Right forelimb (tissue), 1 donor: ENCODE measurements around the gene POTEJ.
"Not testable (repeated sequence)": the region's sequence is repeated elsewhere in the genome, so short reads cannot be mapped to it uniquely, and the experiment has no call there.

ENCODE experiments used
- DNase-seq: peaks from one replicate; pipeline ENCODE4 v3.0.0-alpha.2; 2018

Gene POTEJ

DNA sequence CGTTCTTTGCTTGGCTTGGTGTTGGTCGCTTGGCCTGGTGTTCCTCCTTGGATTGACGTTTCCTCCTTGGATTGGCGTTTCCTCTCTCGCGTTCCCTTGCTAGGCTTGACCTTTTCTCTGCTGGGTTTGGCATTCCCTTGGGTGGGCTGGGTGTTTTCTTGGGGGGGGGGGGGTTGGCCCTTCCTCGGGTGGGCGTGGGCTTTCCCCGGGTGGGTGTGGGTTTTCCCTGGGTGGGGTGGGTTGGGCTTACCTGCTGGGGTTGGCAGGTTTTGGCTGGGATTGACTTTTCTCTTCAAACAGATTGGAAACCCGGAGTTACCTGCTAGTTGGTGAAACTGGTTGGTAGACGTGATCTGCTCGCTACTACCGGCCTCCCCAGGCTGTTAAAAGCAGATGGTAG lies at the start of gene POTEJ:
Gene POTEJ (plus strand): TSS at position 301 of the 400 bp plus-strand sequence. CDS start 93 bp downstream, at position 394.
- DNase-seq = not testable (repeated sequence)

DNA sequence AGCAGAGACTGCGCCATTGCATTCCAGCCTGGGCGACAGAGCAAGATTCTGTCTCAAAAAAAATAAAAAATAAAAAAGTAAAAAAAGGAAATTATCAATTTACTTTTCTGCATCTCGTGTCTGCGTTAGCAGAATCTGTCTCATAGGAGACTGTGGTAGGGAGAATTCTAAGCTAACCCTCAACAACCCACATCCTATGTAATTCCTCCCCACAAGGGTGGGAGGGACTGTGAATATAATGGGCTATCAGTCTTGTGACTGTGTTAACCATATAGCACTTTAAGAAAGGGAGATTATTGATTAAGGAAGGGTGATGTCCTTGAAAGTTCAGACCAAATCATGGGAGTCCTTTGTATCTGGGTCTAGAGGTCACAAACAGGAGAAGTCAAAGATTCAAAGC lies 45.1 kb upstream of the POTEJ start:
- DNase-seq = not testable (repeated sequence)

DNA sequence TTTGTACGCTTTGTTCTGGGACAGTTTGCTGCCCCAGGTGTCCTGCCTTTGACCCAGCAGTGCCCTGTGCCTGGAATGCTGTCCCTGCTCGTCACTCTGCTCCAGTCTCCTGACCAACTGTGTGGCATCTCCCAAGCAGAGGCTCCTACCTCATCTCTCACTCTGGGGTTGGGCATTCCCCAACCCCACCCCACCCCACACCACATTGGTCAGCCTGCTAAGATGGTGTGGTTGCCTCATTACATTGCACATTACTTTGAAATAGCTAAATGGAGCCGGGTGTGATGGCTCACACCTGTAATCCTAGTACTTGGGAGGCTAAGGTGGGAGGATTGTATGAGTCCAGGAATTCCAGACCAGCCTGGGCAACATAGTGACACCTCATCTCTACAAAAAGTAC lies 39.3 kb upstream of the POTEJ start:
- DNase-seq = not testable (repeated sequence)

DNA sequence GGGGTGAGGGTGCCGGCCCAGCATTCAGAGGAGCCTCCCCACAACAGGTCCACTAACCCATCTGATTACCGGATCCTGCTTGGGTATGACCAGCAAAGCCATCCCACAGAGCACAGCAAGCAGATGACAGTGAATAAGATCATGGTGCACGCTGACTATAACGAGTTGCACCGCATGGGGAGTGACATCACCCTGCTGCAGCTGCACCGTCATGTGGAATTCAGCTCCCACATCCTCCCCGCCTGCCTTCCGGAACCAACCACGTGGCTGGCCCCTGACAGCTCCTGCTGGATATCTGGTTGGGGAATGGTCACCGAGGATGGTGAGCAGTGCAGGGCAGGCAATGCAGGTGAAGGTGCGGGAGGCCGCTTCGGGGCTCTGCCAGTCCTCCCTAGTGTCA lies 37.0 kb upstream of the POTEJ start:
- not testable (repeated sequence) for DNase-seq

DNA sequence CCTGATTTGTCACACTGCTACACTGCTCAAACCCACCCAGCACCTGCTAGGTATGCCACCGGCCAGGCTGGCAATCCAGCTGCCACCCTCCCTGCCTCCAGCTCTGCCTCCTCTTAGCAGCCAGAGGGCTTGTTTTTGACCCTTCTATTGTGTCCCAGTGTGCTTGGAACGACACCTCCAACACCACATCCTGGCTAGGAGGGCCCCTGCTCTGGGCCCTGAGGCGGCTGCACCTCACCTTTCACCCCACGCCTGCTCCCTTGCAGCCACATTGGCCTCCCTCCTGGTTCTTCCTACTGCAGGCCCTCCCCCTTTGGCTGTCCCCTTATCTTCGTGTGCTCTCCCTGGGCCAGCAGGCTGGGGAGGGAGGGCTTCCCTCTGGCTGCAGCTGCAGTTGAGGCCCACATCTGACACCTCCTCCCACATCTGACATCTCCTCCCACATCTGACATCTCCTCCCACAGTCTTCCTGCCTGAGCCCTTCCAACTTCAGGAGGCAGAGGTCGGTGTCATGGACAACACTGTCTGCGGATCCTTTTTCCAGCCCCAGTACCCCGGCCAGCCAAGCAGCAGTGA lies 34.9 kb upstream of the POTEJ start:
- DNase-seq = not testable (repeated sequence)

DNA sequence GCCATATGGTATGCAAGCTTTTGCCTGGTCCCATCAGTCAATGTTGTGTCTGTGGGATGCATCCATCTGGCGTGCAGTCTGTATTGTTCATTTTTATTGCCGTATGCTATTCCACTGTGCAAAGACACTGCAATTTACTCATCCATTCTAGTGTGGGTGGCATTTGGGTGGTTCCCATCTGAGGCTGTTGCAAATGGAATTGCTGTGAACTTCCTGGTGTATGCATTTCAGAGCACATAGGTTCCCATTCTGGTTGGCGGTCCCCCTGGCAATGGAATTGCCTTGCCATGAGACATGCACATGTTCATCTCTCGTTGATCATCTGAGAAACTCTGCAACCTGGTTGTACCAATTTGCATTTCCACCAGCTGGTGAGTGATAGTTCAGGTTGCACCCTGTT lies 33.7 kb upstream of the POTEJ start:
- not testable (repeated sequence) for DNase-seq

DNA sequence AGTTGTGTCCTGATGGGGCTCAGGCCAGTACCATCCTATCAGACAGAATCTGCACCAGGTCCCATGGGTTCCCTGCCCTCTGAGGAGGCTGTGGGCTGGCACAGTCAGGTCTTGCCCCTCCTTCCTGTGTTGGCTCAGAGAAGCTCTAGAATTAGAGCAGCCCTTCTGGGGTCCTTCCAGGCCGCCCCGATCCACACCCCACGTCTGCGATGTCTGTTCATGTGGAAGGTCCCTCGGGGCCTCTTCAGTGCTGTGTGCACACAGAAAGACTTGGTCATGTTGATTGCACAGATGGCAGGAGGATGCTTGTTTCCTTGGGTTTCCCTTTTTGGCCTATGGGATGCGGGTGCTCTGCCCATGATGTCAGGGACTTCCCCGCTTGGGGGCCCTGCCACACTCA lies 32.1 kb upstream of the POTEJ start:
- DNase-seq = not testable (repeated sequence)

DNA sequence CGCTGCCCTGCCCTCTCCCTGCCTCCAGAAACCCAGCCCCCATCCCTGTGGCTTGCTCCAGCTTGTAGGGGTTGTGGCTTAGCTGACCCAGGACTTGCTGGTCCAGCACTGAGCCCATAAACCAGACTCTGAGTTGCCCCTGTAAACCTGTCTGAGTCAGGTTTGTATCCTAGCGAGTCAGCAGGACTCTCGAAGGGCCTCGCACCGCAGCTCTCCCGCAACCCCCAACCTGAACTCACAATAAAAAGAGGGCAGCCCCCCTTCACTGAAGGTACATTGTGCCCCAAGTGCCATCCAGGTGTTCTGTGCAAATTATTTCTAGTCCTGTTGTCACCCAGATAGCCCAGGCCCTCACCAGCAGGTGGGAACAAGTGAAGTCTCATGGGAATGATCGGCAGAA lies 29.7 kb upstream of the POTEJ start:
- not testable (repeated sequence) for DNase-seq

DNA sequence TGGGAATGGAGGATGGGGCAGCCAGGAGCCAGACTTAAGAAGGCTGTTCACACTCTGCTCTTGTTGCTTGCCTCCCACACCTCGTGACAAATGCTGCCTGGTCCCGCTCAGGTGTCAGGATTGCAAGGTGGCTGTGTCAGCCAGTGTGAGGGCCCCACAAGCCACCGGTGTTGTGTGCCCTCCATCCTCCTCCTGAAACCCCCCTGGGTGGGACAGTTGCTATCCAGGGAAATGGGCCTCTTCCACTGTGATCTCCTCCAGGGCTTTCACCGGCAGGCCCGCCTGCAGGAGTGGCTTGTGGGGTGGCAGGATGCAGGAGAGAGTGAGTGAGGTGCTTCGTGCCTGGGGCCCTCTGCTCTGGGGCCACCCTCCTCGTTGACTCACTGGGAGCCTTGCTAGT lies 28.3 kb upstream of the POTEJ start:
- DNase-seq = not testable (repeated sequence)

DNA sequence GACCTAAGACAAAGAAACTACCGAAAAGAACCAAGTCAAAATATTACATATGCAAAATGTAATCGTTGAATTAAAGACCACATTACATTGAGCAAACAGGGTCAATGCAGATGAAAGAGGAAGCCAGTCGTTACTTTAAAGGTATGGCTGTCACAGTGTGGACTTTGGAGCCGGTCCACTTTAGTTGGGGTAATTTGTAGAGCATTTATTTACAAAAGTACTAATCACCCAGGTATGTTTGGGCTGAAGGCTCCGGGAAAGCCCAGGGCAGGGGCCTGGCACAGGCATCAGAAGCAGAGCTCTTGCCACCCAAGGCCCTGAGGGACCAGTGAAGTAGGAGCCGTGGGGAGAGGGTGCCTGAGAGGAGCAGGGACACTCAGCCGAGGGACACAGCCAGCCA lies 27.7 kb upstream of the POTEJ start:
- DNase-seq = not testable (repeated sequence)

DNA sequence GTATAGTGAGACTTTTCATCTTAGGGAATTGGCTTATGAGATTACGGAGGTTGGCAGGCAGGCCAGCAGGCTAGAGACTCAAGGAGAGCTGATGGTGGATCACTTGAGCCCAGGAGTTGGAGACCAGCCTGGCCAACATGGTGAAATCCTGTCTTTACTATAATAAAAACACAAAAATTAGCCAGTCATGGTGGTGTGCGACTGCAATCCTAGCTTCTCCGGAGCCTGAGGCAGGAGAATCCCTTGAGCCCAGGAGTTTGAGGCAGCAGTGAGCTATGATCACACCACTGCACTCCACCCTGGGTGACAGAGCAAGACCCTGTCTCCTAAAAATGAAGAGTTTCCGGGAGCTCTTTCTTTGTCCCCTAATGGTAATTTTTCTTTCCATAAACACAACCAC lies 26.5 kb upstream of the POTEJ start:
- not testable (repeated sequence) for DNase-seq

DNA sequence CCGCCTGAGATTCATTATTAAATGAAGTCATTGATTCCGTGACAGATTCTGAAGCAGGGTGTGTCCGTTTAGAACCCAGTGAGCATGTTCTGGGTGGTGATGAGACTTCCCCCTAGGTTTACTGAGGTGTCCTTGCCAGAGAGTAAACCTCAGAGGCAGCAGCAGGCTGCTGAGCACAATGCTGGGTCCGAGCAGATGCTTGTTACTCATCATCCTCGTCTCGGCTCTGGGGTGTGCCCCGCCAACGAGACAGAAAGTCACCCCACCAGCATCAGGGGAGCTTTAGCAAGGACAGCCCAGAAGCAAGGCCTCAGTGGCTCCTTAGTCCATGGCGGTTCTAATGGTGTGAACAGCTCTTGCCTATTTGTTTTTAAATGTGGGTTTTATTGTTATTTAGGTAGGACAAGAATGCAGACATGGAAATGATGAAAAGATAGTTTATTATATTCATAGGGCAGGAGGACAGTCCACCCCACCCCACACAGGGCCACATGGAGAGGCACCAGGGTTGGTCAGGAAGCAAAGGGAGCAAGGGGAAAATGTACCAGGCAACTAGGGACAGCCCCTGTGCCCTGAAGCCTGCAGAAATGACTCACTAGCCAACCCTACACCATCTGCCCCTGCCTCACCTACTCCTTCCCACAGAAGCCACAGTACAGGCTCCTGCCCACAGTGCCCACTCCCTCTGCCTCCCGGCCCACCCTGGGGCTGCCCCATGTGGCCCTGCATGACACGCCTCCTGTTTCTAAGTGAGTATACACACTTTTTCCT lies 22.4 kb upstream of the POTEJ start:
- not testable (repeated sequence) for DNase-seq

DNA sequence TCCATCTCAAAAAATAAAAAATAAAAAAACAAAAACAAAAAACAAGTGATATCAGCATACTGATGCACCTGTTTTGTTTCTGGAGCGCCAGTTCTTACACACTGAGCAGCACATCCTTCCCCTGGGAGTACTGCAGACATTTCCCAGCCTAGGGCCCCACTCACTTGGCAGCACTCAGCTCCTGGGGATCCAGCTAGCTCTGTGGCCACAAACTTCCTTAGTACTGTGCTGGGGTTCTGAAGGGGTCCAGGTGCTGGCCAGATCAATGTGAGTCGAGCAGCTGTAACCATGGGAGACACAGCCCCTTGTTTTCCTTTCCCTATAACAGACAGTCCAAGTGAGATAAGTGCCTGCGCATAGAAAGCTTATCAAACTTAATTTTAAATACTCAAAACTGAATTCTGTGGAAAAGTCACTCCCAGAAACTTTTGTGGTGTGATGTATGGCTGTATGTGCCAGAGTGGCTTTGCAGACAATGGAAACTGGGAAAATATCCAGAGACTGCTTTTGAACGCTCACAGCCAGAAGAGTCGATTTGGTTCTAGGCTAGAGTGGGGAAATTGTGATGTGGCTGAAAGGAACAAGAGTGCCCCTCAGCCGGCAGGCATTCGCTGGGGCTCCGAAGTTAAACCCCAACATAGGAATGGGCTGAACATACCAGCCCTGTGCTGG lies 20.9 kb upstream of the POTEJ start:
- DNase-seq = not testable (repeated sequence)

DNA sequence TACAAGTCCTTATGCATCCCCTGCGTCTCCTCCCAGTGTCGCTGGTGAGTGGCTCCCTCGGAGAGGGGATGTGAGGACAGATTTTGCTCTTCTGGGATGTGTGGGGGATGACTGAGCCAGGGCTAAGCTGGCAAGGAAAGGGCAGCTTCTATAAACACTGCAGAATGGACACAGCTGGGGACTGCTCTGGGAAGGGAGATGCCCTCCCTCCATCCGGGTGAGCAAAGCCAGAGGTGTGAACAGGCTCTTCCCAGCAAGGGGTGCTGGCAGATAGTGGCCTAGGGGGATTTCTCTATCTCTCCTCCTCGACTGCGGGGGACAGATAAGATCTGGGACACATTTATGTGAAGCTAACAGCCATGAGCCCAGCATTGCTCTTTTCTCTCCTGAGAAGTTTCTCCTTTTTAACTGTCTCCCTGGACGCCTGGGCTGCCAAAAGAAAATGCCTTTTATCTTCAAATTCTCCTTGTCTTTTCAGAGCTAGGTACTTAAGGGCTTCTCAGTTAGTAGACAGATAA lies 20.3 kb upstream of the POTEJ start:
- DNase-seq = not testable (repeated sequence)

DNA sequence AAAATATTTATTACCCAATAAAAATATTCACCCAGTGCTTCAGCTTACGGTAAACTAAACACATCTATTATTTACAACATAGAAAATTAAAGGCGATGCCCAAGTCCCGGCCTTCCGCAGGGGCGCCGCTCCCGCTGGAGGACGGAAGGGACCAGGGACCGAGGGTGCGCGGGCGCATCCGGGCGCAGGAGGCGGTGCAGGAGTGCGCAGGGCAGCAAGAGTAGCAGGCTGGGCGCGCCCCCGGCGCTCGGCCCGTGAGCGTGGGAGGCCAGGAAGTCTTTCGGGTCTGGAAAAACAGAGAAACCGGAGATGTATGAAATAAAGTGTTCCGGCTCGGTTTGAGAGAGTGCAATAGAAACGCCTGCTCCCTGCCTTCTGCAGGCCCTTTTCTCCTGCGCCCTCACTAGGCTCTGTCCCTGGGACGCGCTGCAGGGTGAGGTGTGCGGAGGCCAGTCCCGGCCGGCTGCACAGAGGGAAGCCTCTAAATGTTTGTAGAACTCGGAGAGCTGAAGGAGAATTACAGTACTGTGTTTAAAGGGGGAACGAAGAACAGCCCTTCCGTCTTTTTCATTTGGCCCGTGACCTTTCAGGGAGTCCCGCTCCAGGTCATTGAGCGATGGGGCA lies 18.3 kb upstream of the POTEJ start:
- DNase-seq = not testable (repeated sequence)

DNA sequence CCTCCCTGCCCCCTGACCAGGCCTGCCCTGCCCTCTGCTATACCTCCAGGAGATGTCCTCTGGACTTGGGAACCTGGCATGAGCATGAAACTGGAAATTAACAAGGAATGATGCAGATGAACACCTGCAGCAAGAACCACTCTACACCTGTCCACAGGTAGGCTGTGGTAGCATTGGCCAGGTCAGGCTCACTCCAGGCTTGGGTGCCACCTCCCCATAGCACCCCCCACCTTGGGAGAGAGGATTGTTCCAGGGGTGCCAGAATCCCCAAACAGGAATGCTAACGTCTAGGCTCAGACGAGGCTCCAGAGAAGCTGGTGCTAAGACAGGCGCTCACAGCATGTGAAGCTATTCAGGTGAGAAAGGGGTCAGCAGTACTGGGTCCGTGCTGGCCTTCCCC lies 17.2 kb upstream of the POTEJ start:
- not testable (repeated sequence) for DNase-seq

DNA sequence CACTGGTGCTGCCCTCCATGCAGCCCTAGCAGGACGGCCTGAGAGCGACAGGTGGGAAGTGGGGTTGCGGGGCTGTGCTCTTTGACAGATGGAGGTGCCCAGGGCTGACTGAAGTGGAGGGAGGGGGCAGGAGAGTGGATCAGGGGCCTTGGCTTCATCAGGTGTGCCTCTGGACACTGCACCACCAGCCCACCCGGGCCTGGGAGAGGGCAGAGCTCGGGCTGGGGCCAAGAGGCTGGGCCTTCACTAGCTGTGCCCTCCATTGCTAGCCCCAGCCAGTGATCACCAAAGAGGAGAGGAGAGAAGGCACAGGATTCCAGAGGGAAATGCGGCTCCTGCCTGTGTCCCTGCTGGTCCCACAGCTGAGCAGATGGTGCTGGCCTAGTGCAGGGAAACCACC lies 14.5 kb upstream of the POTEJ start:
- not testable (repeated sequence) for DNase-seq

DNA sequence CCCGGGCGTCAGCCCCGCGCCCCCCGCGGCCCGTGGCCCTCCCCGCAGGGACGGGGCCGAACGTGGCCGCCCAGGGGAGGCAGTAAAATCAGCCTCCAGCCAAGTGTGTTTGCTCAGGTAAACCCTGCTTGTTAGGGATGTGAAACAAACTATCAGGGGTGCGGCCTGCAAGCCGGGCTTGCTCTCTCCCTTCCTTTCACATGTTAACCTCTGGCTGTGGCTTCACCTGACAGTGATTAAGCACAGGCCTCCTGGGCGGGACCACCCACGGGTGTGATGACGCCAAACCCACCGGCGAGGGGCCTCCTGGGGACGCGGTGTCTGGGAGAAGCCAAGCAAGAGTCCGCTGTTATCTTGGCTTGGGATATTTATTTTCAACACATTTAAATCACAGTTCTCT lies 13.2 kb upstream of the POTEJ start:
- DNase-seq = not testable (repeated sequence)

DNA sequence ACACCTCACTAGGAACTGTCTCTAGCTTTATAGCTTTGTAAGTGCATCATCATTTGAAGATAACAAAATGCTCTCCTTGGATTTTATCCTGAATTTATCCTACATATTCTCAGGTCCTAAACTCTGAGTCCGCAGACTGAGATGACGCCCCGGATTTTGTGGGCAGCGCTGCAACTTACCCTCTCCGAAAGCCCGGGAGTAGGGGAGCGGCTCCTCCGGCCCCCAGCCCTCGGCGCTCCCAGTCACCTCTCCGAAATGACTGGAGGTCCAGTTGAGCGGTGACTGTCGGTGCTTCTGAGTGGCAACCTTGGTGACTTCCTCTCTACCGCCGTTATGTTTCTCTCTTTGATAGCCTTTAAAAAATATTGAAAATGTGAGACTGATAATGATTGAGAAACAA lies 12.8 kb upstream of the POTEJ start:
- DNase-seq = not testable (repeated sequence)

DNA sequence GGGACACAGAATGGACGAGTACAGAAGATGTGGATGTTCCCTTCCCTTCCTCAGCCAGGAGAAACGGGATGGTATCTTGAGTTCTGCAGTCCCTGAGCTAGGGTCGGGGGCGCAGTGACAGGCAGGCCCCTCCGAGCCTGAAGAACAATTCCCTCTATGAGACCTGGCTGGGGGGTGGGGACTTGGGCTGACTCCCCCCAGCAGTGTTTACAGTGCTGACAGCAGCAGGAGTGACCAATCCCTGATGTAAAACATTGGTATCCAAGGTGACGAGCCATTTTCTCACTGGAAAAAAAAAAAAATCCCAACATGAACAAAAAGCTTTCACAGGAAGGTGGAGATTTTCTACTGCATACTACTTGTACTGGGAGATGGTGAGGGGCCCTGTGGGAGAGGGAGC lies 11.8 kb upstream of the POTEJ start, which contains the start of gene CFC1:
Gene CFC1 (minus strand): TSS at position 183 of the 400 bp plus-strand sequence. CDS start 288 bp downstream, outside the sequence.
- not testable (repeated sequence) for DNase-seq

DNA sequence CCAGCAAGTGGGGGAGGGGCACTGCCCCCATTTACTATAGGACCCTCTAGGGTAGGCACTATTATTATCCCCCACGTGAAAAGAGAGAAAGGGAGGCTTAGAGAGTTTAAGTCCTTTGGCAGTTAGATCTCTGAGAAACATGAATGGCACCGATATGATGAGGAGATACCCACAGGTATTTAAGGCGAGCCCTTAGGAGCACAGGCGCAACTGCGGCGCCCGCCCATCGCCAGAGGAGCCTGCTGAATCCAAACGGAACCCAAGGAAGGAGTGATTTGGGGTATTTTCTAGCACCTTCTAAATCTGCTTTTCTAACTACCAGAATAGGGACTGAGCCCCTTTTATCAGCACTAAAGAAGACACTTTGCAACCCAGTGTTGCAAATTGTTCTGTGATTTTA lies 11.3 kb upstream of the POTEJ start:
- DNase-seq = not testable (repeated sequence)

DNA sequence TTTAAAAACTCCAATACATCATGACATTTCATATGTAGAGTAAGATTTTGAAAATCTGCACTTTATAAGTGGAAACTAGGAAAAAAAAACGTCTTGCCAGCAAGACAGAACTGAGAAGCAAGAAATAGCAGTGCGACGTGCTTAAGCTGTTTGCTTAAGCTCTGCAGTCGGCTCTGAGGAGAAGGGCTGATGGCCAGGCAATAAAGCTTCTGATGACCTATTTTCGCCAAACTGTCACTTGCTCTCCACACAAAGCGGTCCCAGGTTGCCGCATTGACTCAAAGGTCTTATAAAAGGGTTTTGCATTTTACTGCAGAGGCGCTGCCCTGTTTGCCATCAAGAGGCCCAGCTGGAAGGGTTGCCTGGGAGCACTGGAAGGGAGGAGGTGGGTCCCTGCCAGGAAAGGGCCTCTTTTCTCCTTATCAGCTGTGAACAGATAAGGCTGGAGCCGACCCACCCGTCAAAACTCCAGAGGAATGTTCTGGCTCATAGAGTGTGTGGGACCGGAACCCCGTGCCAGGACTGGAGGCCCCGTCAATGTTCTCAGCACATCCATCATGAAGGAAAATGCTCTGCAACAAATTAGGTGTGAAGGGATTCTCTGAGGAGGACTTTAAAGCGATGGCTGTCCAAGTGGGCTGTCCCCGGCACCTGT lies 9.5 kb upstream of the POTEJ start:
- not testable (repeated sequence) for DNase-seq
